Panc1 (cell line): ENCODE measurements around the gene ITGA3. TPM values are rescaled to one million over a fixed set of nuclear protein-coding genes. Genes with fewer than 3 reads are reported as not detected.

Experiments used
- ATAC-seq: fragments of 200-7000 bp; cut with Tn5 transposase; 2 replicates; pipeline ENCODE4 v1.9.1; 2020; ENCODE audit warnings: mild to moderate bottlenecking, moderate library complexity
- BruUV-seq: library from RNA; stranded (reverse); fragments of 400-500 nt; replicated peaks from 2 replicates; lab custom pipeline; 2021; lab: Mats Ljungman, UMichigan
- CTCF ChIA-PET: fragments of 300-600 bp; sonication (Branson Sonifier 250); formaldehyde crosslinking; loops from one replicate; lab custom pipeline; 2022; ENCODE audit warnings: antibody characterized with exemption; lab: Charles Lee
- POLR2A ChIA-PET: fragments of 300-600 bp; sonication (Branson Sonifier 250); formaldehyde crosslinking; loops from one replicate; lab custom pipeline; 2022; ENCODE audit warnings: antibody characterized with exemption; lab: Charles Lee
- DNase-seq: peaks from one replicate; pipeline ENCODE4 v3.0.0-alpha.2; 2010; ENCODE audit warnings: low read depth, low spot score
- H3K27ac ChIP-seq: 2 replicates; pipeline ENCODE4 v1.5.1; 2011; ENCODE audit warnings: mild to moderate bottlenecking, low read length, inconsistent platforms
- H3K27me3 ChIP-seq: fragments of 200-500 bp; sonication (Bioruptor generic); 2 replicates; pipeline ENCODE4 v1.6.0; 2014; ENCODE audit warnings: low read length, inconsistent platforms; ENCODE audit not compliant: control insufficient read depth, insufficient read depth
- H3K36me3 ChIP-seq: fragments of 200-500 bp; sonication (Bioruptor generic); 2 replicates; pipeline ENCODE4 v1.5.1; 2014; ENCODE audit warnings: inconsistent platforms, mild to moderate bottlenecking, low read length, moderate library complexity; ENCODE audit not compliant: control insufficient read depth, insufficient read depth
- H3K4me1 ChIP-seq: 2 replicates; pipeline ENCODE4 v1.5.1; 2011; ENCODE audit warnings: inconsistent platforms, mild to moderate bottlenecking, low read length, moderate library complexity; ENCODE audit not compliant: control insufficient read depth, insufficient read depth
- H3K4me3 ChIP-seq, 2 experiments: 2 replicates each; pipeline ENCODE4 v1.5.1; 2011 to 2012; ENCODE audit warnings: low read depth in 2 of 2, low read length in 2 of 2, mild to moderate bottlenecking in 2 of 2, inconsistent platforms in 1 of 2, moderate library complexity in 1 of 2
- H3K9me3 ChIP-seq: fragments of 200-500 bp; sonication (Bioruptor generic); 2 replicates; pipeline ENCODE4 v1.5.1; 2014; ENCODE audit warnings: low read depth, mild to moderate bottlenecking, inconsistent platforms, low read length, moderate library complexity; ENCODE audit not compliant: control insufficient read depth, insufficient read depth
- CTCF ChIP-seq: fragments of 450-650 bp; IDR thresholded peaks from 2 replicates; pipeline ENCODE4 v1.5.1; 2017; ENCODE audit warnings: mild to moderate bottlenecking
- POLR2AphosphoS5 ChIP-seq: IDR thresholded peaks from 2 replicates; pipeline ENCODE4 v1.6.1; 2012; ENCODE audit warnings: mild to moderate bottlenecking, low read depth, low read length, moderate library complexity
- REST ChIP-seq, 2 experiments: IDR thresholded peaks; 2 replicates each; pipeline ENCODE4 v1.6.1; 2011 to 2012; ENCODE audit warnings: low read depth in 2 of 2, control low read depth in 1 of 2, low read length in 1 of 2, mild to moderate bottlenecking in 1 of 2, moderate library complexity in 1 of 2; ENCODE audit not compliant: insufficient read depth in 1 of 2
- SIN3A ChIP-seq: IDR thresholded peaks from 2 replicates; pipeline ENCODE4 v1.6.1; 2012; ENCODE audit warnings: low read depth, mild to moderate bottlenecking, low read length, moderate library complexity, borderline replicate concordance; ENCODE audit not compliant: insufficient read depth
- TCF7L2 ChIP-seq: IDR thresholded peaks from 2 replicates; pipeline ENCODE4 v1.6.1; 2011; ENCODE audit warnings: mild to moderate bottlenecking, low read depth, low read length, inconsistent platforms
- in situ Hi-C: cut with HindIII; loops from 2 replicates; pipeline ENCODE4 v1.10.0; 2016; ENCODE audit warnings: low sequenced_read_pairs, low pct_unique_long_range_greater_than_20kb
- intact Hi-C: fragments of 100-400 bp; cut with micrococcal nuclease; formaldehyde crosslinking; loops from one replicate; pipeline ENCODE4 v1.10.0; 2022; ENCODE audit not compliant: unreplicated experiment
- total RNA-seq: library from RNA; stranded (reverse); gene quantifications from one replicate; pipeline ENCODE4 v1.2.1, GENCODE V29; 2021; ENCODE audit not compliant: unreplicated experiment

ITGA3 gene
- total RNA-seq, 1 experiment from 2014 or later: 439 TPM

GRCh38 chr17:50066995-50067394 is 11.1 kb downstream of the ITGA3 start:
- no peak overlapping the region for H3K4me3 ChIP-seq
- in situ Hi-C loops (no loop called here), intact Hi-C loops (no loop called here)
- no peak for TF ChIP-seq CTCF
- H3K36me3 ChIP-seq: peaks cover 23% of the 10 kb centered on the region
- peaks cover 47% of the 10 kb centered on the region for H3K4me1 ChIP-seq
- no peak for ATAC-seq
- TSS peak; percentile 43 for BruUV-seq
- H3K27me3 ChIP-seq: no peaks in the 10 kb centered on the region
- no peak for DNase-seq
- H3K9me3 ChIP-seq: no peaks in the 10 kb centered on the region
- ChIA-PET POLR2A (no interaction called here), CTCF (interaction anchor here (1.1 kb wide), 1 partner anchor 13 kb away, joined by 3 read pairs; no protein-coding TSS in a partner anchor)
- H3K27ac ChIP-seq: peak overlapping the region; percentile 67

- POLR2A ChIA-PET: no interaction called here
- no peak for DNase-seq
- in situ Hi-C loops (no loop called here), intact Hi-C loops (no loop called here)
- CTCF ChIA-PET: no interaction called here
- no TSS peak for BruUV-seq
- Histone ChIP-seq H3K4me1 (peaks cover 37% of the 10 kb centered on the region), H3K4me3 (no peak overlapping the region), H3K27me3 (no peaks in the 10 kb centered on the region), H3K9me3 (no peaks in the 10 kb centered on the region), H3K27ac (peak overlapping the region; percentile 51), H3K36me3 (peaks cover 23% of the 10 kb centered on the region)
- ATAC-seq: no peak
- no peak for TF ChIP-seq POLR2AphosphoS5
These were observed 12.1 kb downstream of the ITGA3 start for GRCh38 chr17:50067996-50068395.

- CTCF ChIA-PET: interaction anchor here (0.6 kb wide), 1 partner anchor 22 kb away, joined by 6 read pairs; no protein-coding TSS in a partner anchor
These were observed 15.2 kb downstream of the ITGA3 start for GRCh38 chr17:50070908-50071680.

More at GRCh38 chr17:50070908-50071680, 15.2 kb downstream of the ITGA3 start:
- TF ChIP-seq CTCF (no peak), POLR2AphosphoS5 (peak; percentile 27; the same call in 1 of the 2 replicates), REST (IDR thresholded peaks at IDR 0.05; ENCODE audit: insufficient read depth in 1 of 2, low read depth in 2 of 2, low read length in 1 of 2) (no peak), SIN3A (no peak), TCF7L2 (no peak)
- no peak overlapping the region for H3K4me3 ChIP-seq
- no peak overlapping the region for H3K27ac ChIP-seq
- no peak for DNase-seq
- ATAC-seq: no peak
- H3K27me3 ChIP-seq: no peaks in the 10 kb centered on the region
- intact Hi-C loops (no loop called here), in situ Hi-C loops (no loop called here)
- peaks cover 11% of the 10 kb centered on the region; the same call in 1 of the 2 replicates for H3K4me1 ChIP-seq
- no TSS peak for BruUV-seq
- peaks cover 24% of the 10 kb centered on the region for H3K36me3 ChIP-seq
- POLR2A ChIA-PET: interaction anchor here (0.6 kb wide), 1 partner anchor 434 kb away, joined by 5 read pairs; no protein-coding TSS in a partner anchor
- H3K9me3 ChIP-seq: no peaks in the 10 kb centered on the region
